GM19099 (cell line): Measurements from ENCODE around the gene DHX9.

Source experiments
- POLR2A ChIP-seq: IDR thresholded peaks from 3 replicates; pipeline ENCODE4 v1.6.1; 2011; ENCODE audit warnings: low read depth; ENCODE audit not compliant: insufficient read length; ENCODE audit errors: extremely low read depth

DHX9 gene

DNA sequence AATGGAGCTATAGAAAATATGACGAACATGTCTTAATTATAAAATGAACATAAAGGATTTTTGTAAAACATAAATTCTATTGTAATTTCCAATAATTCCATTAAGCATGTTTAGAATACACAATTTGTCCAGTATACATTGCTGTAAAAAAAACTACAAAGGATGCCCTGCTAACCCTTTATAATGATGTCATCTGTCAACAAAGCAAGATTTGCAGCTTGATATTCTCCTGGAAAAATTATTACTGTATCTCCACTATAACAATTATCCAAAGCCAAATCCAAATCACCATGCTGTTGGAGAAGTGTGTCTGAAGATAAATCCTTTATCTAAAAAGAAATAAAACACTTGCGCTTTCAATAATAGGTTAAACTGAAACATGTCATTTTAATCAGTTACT lies 66.2 kb downstream of the DHX9 start:
- no peak for TF ChIP-seq POLR2A

DNA sequence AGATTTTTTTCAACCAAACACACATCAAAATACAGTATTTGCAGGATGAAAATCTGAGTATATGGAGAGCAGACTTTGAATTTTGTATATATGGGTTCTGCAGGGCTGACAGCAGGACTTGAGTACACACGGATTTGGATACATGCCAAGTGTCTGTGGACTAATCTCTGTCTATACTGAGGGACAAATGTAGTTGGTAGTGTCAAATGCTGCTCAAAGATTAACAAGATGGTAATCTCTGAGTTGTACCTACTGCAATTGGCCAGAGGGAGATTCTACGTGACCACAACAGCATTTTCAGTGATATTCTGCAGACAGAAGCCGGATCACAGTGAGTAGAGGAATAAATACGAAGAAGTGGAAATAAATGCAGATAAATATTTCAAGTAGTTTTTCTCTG lies 70.4 kb downstream of the DHX9 start:
- no peak for TF ChIP-seq POLR2A

DNA sequence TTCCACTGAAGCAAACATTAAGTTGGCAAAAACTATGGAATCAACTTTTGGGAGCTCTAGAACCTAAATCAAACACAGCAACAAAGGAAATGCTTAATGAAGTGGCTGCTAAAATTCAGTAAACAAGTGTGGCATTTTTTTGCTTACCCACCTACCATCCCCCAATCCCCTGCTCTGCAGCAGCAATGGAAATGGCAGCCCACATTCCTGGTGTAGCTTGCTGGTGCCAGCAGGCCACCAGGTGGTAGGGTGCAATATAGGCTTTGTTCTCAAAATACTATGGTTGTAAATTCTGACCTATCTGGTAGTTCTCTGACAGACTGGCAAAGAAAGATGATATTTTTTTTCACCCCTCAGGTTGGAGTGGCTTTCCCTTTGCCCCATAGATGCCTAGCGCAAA lies 71.0 kb downstream of the DHX9 start:
- TF ChIP-seq POLR2A: no peak

DNA sequence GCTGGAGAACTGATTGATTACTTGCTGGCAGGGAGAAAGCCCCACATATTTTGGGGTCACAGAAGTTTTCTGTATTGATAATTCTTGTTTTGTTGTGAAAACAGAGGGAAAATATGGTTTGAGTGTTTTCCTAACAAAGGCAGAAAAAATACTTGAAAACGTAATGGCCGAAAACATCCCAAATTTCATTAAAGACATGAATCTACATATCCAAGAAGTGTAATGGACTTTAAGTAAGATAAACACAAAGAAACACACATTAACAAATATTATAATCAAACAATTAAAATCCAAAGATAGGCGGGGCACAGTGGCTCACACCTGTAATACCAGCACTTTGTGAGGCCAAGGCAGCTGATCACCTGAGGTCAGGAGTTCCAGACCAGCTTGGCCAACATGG lies 74.3 kb downstream of the DHX9 start:
- TF ChIP-seq POLR2A: no peak

- TF ChIP-seq POLR2A: no peak
Observed at GRCh38 chr1:182917378-182917777, 78.2 kb downstream of the DHX9 start.

- no peak for TF ChIP-seq POLR2A
Observed at GRCh38 chr1:182925661-182926060, 86.5 kb downstream of the DHX9 start.

- no peak for TF ChIP-seq POLR2A
Observed at GRCh38 chr1:182927693-182928433, 88.7 kb downstream of the DHX9 start.

- TF ChIP-seq POLR2A: no peak
Observed at GRCh38 chr1:182930985-182931384, 91.8 kb downstream of the DHX9 start.

- TF ChIP-seq POLR2A: no peak
Observed at GRCh38 chr1:182935716-182936115, 96.6 kb downstream of the DHX9 start.
